ENCODE measurements around the gene BTBD9. TPM values are rescaled to one million over a fixed set of nuclear protein-coding genes. Genes with fewer than 3 reads are reported as not detected.

The BTBD9 gene
- total RNA-seq, 1 donor: 21.4 TPM

DNA sequence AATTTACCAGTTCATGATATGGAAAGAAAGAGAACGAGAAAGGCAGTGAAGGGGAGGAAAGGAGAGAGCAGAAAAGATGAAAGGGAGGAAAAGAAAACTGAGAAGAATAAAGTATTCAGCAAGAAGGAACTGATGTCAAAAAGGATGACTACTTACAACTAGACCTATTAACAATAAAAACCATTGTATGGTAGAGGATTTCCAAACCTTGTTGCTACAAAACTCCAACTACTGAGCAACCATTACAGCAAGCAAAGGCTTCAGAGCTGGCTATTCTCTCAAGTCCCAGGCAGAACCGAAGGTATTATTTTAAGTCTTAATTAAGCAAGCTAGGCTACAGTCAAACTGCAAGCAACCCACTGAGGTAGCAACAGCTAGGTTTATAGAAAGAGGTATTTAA lies 142.2 kb downstream of the BTBD9 start:
- no peak for DNase-seq (ENCODE audit: low read depth)
- H3K4me3 ChIP-seq (ENCODE audit: low read depth, low read length): no peak overlapping the region
- TF ChIP-seq, protein P1, sequence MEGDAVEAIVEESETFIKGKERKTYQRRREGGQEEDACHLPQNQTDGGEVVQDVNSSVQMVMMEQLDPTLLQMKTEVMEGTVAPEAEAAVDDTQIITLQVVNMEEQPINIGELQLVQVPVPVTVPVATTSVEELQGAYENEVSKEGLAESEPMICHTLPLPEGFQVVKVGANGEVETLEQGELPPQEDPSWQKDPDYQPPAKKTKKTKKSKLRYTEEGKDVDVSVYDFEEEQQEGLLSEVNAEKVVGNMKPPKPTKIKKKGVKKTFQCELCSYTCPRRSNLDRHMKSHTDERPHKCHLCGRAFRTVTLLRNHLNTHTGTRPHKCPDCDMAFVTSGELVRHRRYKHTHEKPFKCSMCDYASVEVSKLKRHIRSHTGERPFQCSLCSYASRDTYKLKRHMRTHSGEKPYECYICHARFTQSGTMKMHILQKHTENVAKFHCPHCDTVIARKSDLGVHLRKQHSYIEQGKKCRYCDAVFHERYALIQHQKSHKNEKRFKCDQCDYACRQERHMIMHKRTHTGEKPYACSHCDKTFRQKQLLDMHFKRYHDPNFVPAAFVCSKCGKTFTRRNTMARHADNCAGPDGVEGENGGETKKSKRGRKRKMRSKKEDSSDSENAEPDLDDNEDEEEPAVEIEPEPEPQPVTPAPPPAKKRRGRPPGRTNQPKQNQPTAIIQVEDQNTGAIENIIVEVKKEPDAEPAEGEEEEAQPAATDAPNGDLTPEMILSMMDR (IDR thresholded peaks at IDR 0.05; ENCODE audit: insufficient read depth, low read length): no peak

- H3K4me3 ChIP-seq (ENCODE audit: low read depth, low read length): no peak overlapping the region
- DNase-seq (ENCODE audit: low read depth): no peak
- TF ChIP-seq, protein P1 (IDR thresholded peaks at IDR 0.05; ENCODE audit: insufficient read depth, low read length): no peak
Observed at GRCh38 chr6:38495922-38496635, 143.7 kb downstream of the BTBD9 start.

DNA sequence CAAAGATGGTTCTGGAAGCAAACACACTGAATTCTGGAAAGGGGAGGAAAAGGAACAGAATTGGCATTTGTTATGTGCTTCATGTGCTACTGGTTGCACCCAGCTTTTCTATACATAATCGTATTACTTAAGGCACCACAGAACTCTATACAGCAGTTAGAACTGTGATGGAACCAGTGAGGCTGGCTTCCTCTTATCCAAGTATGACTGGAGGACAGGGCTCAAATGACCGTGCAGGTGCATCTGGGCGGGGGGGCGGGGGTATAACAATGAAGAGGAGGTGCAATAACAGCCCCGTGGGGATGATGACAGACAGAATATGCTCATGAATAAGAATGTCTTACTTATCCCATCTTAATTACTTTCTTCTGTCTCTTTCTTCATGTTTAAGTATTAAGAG lies 144.2 kb downstream of the BTBD9 start:
- DNase-seq (ENCODE audit: low read depth): no peak
- no peak overlapping the region for H3K4me3 ChIP-seq (ENCODE audit: low read depth, low read length)
- TF ChIP-seq, protein P1 (IDR thresholded peaks at IDR 0.05; ENCODE audit: insufficient read depth, low read length): no peak

DNA sequence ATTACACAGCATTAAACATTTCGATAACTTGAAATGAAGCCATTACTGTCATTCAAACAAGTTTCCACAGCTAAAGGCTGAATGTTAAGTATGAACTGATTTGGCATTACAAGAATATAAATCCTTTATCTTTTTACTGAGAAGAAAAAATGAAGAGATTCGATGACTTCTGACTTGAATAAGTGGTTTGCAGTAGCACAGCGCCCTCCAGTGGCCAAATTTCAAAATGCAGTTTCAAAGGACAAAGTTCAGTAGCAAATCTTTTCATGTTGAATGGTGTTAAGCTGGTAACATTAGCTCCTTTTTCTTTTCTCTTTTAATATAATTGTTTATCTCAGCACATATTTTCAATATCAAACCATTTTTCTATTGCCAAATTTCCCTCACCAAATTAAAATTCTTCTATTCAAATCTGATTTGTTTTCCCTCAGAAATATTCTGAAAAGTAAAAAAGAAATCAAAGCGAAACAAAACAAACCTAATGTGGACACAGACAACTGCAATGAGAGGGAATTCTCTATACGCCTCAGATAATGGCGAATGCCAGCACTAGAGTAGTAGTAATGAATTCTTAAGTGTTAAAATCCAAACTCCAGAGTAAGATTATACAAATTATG lies 145.7 kb downstream of the BTBD9 start:
- TF ChIP-seq, protein P1 (IDR thresholded peaks at IDR 0.05; ENCODE audit: insufficient read depth, low read length): peak; percentile 79
- DNase-seq (ENCODE audit: low read depth): peak; percentile 86
- no peak overlapping the region for H3K4me3 ChIP-seq (ENCODE audit: low read depth, low read length)

GRCh38 chr6:38492031-38492430 lies 147.7 kb downstream of the BTBD9 start:
- H3K4me3 ChIP-seq (ENCODE audit: low read depth, low read length): no peak overlapping the region
- TF ChIP-seq, protein P1 (IDR thresholded peaks at IDR 0.05; ENCODE audit: insufficient read depth, low read length): no peak
- no peak for DNase-seq (ENCODE audit: low read depth)

DNA sequence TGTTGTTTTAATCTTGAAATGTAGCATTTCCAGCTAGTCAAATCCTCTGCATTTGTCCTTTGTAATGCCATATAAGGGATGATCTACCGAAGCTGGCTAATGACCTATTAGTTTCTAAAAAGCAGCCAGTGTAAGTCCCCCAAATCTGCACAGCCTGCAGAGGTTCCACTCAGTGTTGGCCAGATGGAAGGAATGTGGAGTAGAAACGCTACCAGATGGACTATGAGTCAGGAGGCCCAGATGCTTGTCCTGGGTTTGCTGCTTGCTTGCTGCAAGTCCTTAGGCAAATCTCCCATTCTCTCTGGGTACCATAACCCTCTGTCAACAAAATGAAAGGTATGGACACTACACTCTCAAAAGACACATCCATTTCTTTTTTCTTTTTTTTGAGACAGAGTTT lies 149.8 kb downstream of the BTBD9 start:
- no peak overlapping the region for H3K4me3 ChIP-seq (ENCODE audit: low read depth, low read length)
- TF ChIP-seq, protein P1 (IDR thresholded peaks at IDR 0.05; ENCODE audit: insufficient read depth, low read length): no peak
- peak; percentile 47 for DNase-seq (ENCODE audit: low read depth)
